Naive thymus-derived CD8-positive, alpha-beta T cell (primary cell): ENCODE measurements around the gene KRTAP10-1. TPM values are rescaled to one million over a fixed set of nuclear protein-coding genes. Genes with fewer than 3 reads are reported as not detected.
A peak's percentile ranks its signal among the peaks of the same experiment; 100 is the strongest.
"Not testable (repeated sequence)": the region's sequence is repeated elsewhere in the genome, so short reads cannot be mapped to it uniquely, and the experiment has no call there.

ENCODE experiments used
- ATAC-seq, 2 donors: fragments of 150-1000 bp; cut with Tn5 transposase in 1 of 2; sonication (Bioruptor Pico), chemical (Tn5 transposase) in 1 of 2; 1 replicate in 1 of 2; 2 replicates in 1 of 2; pipeline ENCODE4 v1.10.0; 2021; ENCODE audit warnings: mild to moderate bottlenecking in 2 of 2, moderate library complexity in 2 of 2
- POLR2A ChIA-PET: fragments of 350-600 bp; sonication (Branson Sonifier 250); formaldehyde crosslinking; loops from one replicate; lab custom pipeline; 2021; ENCODE audit warnings: antibody characterized with exemption; lab: Charles Lee
- DNase-seq, 10 donors: peaks; one replicate each; pipeline versions ENCODE4 v3.0.0 to v3.0.0-alpha.2; 2020 to 2022
- H3K27ac Mint-ChIP-seq, 10 donors: one replicate each; pipeline ENCODE4 v1.8.0; 2020 to 2022; ENCODE audit warnings: mild to moderate bottlenecking in 10 of 10, mixed read lengths in 10 of 10, moderate library complexity in 4 of 10, inconsistent platforms in 1 of 10
- H3K27me3 Mint-ChIP-seq, 5 donors: one replicate each; pipeline ENCODE4 v1.8.0; 2021 to 2022; ENCODE audit warnings: mixed read lengths in 5 of 5
- H3K36me3 Mint-ChIP-seq, 3 donors: one replicate each; pipeline ENCODE4 v1.8.0; 2020 to 2022; ENCODE audit warnings: mixed read lengths in 3 of 3, mild to moderate bottlenecking in 2 of 3, inconsistent platforms in 1 of 3
- H3K4me1 Mint-ChIP-seq, 4 donors: one replicate each; pipeline ENCODE4 v1.8.0; 2021 to 2022; ENCODE audit warnings: mixed read lengths in 4 of 4
- H3K4me3 Mint-ChIP-seq, 10 donors: one replicate each; pipeline ENCODE4 v1.8.0; 2020 to 2022; ENCODE audit warnings: mild to moderate bottlenecking in 10 of 10, mixed read lengths in 10 of 10, moderate library complexity in 6 of 10, inconsistent platforms in 1 of 10
- H3K9me3 Mint-ChIP-seq, 9 donors: one replicate each; pipeline ENCODE4 v1.8.0; 2020 to 2022; ENCODE audit warnings: mixed read lengths in 9 of 9, mild to moderate bottlenecking in 3 of 9, inconsistent platforms in 1 of 9, moderate library complexity in 1 of 9
- polyA plus RNA-seq, 3 donors: library from polyadenylated mRNA; unstranded; fragments of 300-500 nt; fragmentation: Illumina TruSeq; gene quantifications; one replicate each; pipeline ENCODE4 v1.2.3, GENCODE V29; 2021
- total RNA-seq, 8 experiments: library from RNA in 2 of 8; stranded (reverse) in 2 of 8; gene quantifications; one replicate each; pipeline ENCODE4 v1.2.3 and lab custom pipeline; 2021 to 2026

The KRTAP10-1 gene
- total RNA-seq = not detected
- polyA plus RNA-seq = not detected
- total RNA-seq (lab: John Stamatoyannopoulos, UW) = 0 reads per million in 6 experiments

GRCh38 chr21:44539991-44540666 lies at the start of gene KRTAP10-1:
Gene KRTAP10-1, minus strand, starts transcription at chr21:44540195. Its CDS starts 45 bp downstream, at chr21:44540150.
- Mint-ChIP-seq H3K9me3 (peaks cover 0 to 5% (median 0%) of the 10 kb centered on the region in 9 donors), H3K27ac (peak within 1 kb of the TSS in 1 of 10 donors; percentile 48), H3K4me1 (peaks cover 0 to 3% (median under 1%) of the 10 kb centered on the region in 4 donors), H3K36me3 (peaks cover 0 to 2% (median 0%) of the 10 kb centered on the region in 3 donors), H3K4me3 (no peak within 1 kb of the TSS), H3K27me3 (peaks cover 0 to 2% (median 0%) of the 10 kb centered on the region in 5 donors)
- ATAC-seq (no peak), DNase-seq (peak in 1 of 10 donors; percentile 55)
- POLR2A ChIA-PET = interaction anchor here (0.7 kb wide), 2 partner anchors 22 to 260 kb away, joined by 3 to 4 read pairs; no protein-coding TSS in a partner anchor

GRCh38 chr21:44589094-44589493 lies 49.1 kb upstream of the KRTAP10-1 start:
- ATAC-seq (no peak), DNase-seq (no peak)
- H3K27me3 Mint-ChIP-seq = peaks cover 3 to 24% (median 12%) of the 10 kb centered on the region in 5 donors
- POLR2A ChIA-PET = no interaction called here
- peak overlapping the region in 3 of 10 donors; percentile 20 to 65 (median 42) for H3K27ac Mint-ChIP-seq
- no peaks in the 10 kb centered on the region for H3K36me3 Mint-ChIP-seq
- peaks cover 0 to 19% (median 12%) of the 10 kb centered on the region in 4 donors for H3K4me1 Mint-ChIP-seq
- no peak overlapping the region for H3K4me3 Mint-ChIP-seq
- H3K9me3 Mint-ChIP-seq = no peaks in the 10 kb centered on the region

- peaks cover 0 to 9% (median 0%) of the 10 kb centered on the region in 3 donors for H3K36me3 Mint-ChIP-seq
- peak overlapping the region in 2 of 10 donors; percentile 14 to 80 for H3K27ac Mint-ChIP-seq
- POLR2A ChIA-PET = no interaction called here
- H3K4me3 Mint-ChIP-seq = no peak overlapping the region
- peaks cover 3 to 24% (median 12%) of the 10 kb centered on the region in 5 donors for H3K27me3 Mint-ChIP-seq
- DNase-seq = no peak
- no peak for ATAC-seq
- peaks cover 0 to 12% (median 3%) of the 10 kb centered on the region in 9 donors for H3K9me3 Mint-ChIP-seq
- peaks cover 16 to 34% (median 28%) of the 10 kb centered on the region in 4 donors for H3K4me1 Mint-ChIP-seq
Measured at GRCh38 chr21:44585892-44586291, 45.9 kb upstream of the KRTAP10-1 start.

- DNase-seq (no peak), ATAC-seq (peak in 1 of 2 donors; percentile 54)
- Mint-ChIP-seq H3K27me3 (peaks cover 3 to 21% (median 12%) of the 10 kb centered on the region in 5 donors), H3K9me3 (peaks cover 0 to 13% (median 6%) of the 10 kb centered on the region in 9 donors), H3K4me1 (peaks cover 16 to 44% (median 33%) of the 10 kb centered on the region in 4 donors), H3K4me3 (peak overlapping the region in 1 of 10 donors; percentile 18), H3K36me3 (peaks cover 0 to 10% (median 0%) of the 10 kb centered on the region in 3 donors), H3K27ac (no peak overlapping the region)
- POLR2A ChIA-PET = no interaction called here
Measured at GRCh38 chr21:44583800-44584147, 43.8 kb upstream of the KRTAP10-1 start.

GRCh38 chr21:44583089-44583799 lies 43.2 kb upstream of the KRTAP10-1 start:
- Mint-ChIP-seq H3K27ac (peak overlapping the region in 4 of 10 donors; percentile 50 to 87 (median 58)), H3K27me3 (peaks cover 3 to 21% (median 12%) of the 10 kb centered on the region in 5 donors), H3K4me3 (peak overlapping the region in 2 of 10 donors; percentile 18 to 68), H3K36me3 (peaks cover 0 to 10% (median under 1%) of the 10 kb centered on the region in 3 donors), H3K9me3 (peaks cover 0 to 16% (median 7%) of the 10 kb centered on the region in 9 donors), H3K4me1 (peaks cover 16 to 44% (median 33%) of the 10 kb centered on the region in 4 donors)
- POLR2A ChIA-PET = no interaction called here
- DNase-seq (no peak), ATAC-seq (no peak)

GRCh38 chr21:44582055-44582454 lies 42.1 kb upstream of the KRTAP10-1 start:
- H3K27me3 Mint-ChIP-seq = peaks cover 3 to 18% (median 12%) of the 10 kb centered on the region in 5 donors
- POLR2A ChIA-PET = no interaction called here
- peaks cover 0 to 25% (median 14%) of the 10 kb centered on the region in 9 donors for H3K9me3 Mint-ChIP-seq
- ATAC-seq (no peak), DNase-seq (no peak)
- H3K27ac Mint-ChIP-seq = peak overlapping the region in 2 of 10 donors; percentile 6 to 56
- peaks cover 16 to 44% (median 33%) of the 10 kb centered on the region in 4 donors for H3K4me1 Mint-ChIP-seq
- peaks cover 0 to 15% (median 5%) of the 10 kb centered on the region in 3 donors for H3K36me3 Mint-ChIP-seq
- peak overlapping the region in 2 of 10 donors; percentile 27 to 55 for H3K4me3 Mint-ChIP-seq

GRCh38 chr21:44581158-44581557 lies 41.2 kb upstream of the KRTAP10-1 start:
- Mint-ChIP-seq H3K4me1 (peaks cover 16 to 44% (median 32%) of the 10 kb centered on the region in 4 donors), H3K36me3 (peaks cover 0 to 15% (median 5%) of the 10 kb centered on the region in 3 donors), H3K9me3 (peaks cover 0 to 29% (median 18%) of the 10 kb centered on the region in 9 donors), H3K4me3 (peak overlapping the region in 5 of 10 donors; percentile 12 to 64 (median 55)), H3K27ac (peak overlapping the region in 7 of 10 donors; percentile 6 to 76 (median 58)), H3K27me3 (peaks cover 3 to 10% (median 7%) of the 10 kb centered on the region in 5 donors)
- ATAC-seq = no peak
- no peak for DNase-seq
- POLR2A ChIA-PET = interaction anchor here (1.9 kb wide), 1 partner anchor 76 kb away, joined by 5 read pairs; the partner anchor contains the start of gene KRTAP12-3

GRCh38 chr21:44580231-44580821 lies 40.3 kb upstream of the KRTAP10-1 start, which contains the start of gene KRTAP10-5:
Gene KRTAP10-5, minus strand, starts transcription at chr21:44580604. Its CDS starts 26 bp downstream, at chr21:44580578.
- H3K9me3 Mint-ChIP-seq = peaks cover 0 to 34% (median 18%) of the 10 kb centered on the region in 9 donors
- H3K36me3 Mint-ChIP-seq = peaks cover 0 to 15% (median 5%) of the 10 kb centered on the region in 3 donors
- peak within 1 kb of the TSS in 8 of 10 donors; percentile 27 to 94 (median 70) for H3K27ac Mint-ChIP-seq
- ATAC-seq, H3K27me3 Mint-ChIP-seq: not testable (repeated sequence)
- DNase-seq = peak in 1 of 10 donors; percentile 50
- H3K4me3 Mint-ChIP-seq = peak within 1 kb of the TSS in 9 of 10 donors; percentile 37 to 71 (median 55)
- H3K4me1 Mint-ChIP-seq = peaks cover 16 to 48% (median 30%) of the 10 kb centered on the region in 4 donors
- POLR2A ChIA-PET = interaction anchor here (1.9 kb wide), 1 partner anchor 77 kb away, joined by 5 read pairs; the partner anchor contains the start of gene KRTAP12-3

- H3K27me3 Mint-ChIP-seq = peaks cover 0 to 5% (median 0%) of the 10 kb centered on the region in 5 donors
- H3K36me3 Mint-ChIP-seq = peaks cover 0 to 15% (median 5%) of the 10 kb centered on the region in 3 donors
- ATAC-seq (no peak), DNase-seq (no peak)
- H3K9me3 Mint-ChIP-seq = peaks cover 0 to 35% (median 18%) of the 10 kb centered on the region in 9 donors
- peak overlapping the region in 6 of 10 donors; percentile 26 to 71 (median 48) for H3K4me3 Mint-ChIP-seq
- POLR2A ChIA-PET = interaction anchor here (1.9 kb wide), 1 partner anchor 78 kb away, joined by 5 read pairs; the partner anchor contains the start of gene KRTAP12-3
- H3K27ac Mint-ChIP-seq = peak overlapping the region in 3 of 10 donors; percentile 52 to 94 (median 90)
- peaks cover 16 to 53% (median 30%) of the 10 kb centered on the region in 4 donors for H3K4me1 Mint-ChIP-seq
Measured at GRCh38 chr21:44579833-44580144, 39.8 kb upstream of the KRTAP10-1 start.

- Mint-ChIP-seq H3K27ac (peak overlapping the region in 5 of 10 donors; percentile 3 to 90 (median 49)), H3K36me3 (peaks cover 0 to 15% (median 5%) of the 10 kb centered on the region in 3 donors), H3K4me3 (peak overlapping the region in 1 of 10 donors; percentile 55), H3K9me3 (peaks cover 0 to 35% (median 18%) of the 10 kb centered on the region in 9 donors), H3K27me3 (peaks cover 0 to 11% (median 0%) of the 10 kb centered on the region in 5 donors), H3K4me1 (peaks cover 16 to 54% (median 29%) of the 10 kb centered on the region in 4 donors)
- ATAC-seq (no peak), DNase-seq (peak in 1 of 10 donors; percentile 42)
- POLR2A ChIA-PET = no interaction called here
Measured at GRCh38 chr21:44579056-44579832, 39.2 kb upstream of the KRTAP10-1 start.
